Naive thymus-derived CD4-positive, alpha-beta T cell (primary cell): ENCODE results near the gene PMEL. TPM values are rescaled to one million over a fixed set of nuclear protein-coding genes. Genes with fewer than 3 reads are reported as not detected.

Experiments used
- ATAC-seq: fragments of 150-1000 bp; cut with Tn5 transposase; 2 replicates; pipeline ENCODE4 v1.10.0; 2021; ENCODE audit warnings: mild to moderate bottlenecking, moderate library complexity
- CTCF ChIA-PET: fragments of 350-600 bp; sonication (Branson Sonifier 250); formaldehyde crosslinking; loops from one replicate; lab custom pipeline; 2021; ENCODE audit warnings: antibody characterized with exemption; lab: Charles Lee
- POLR2A ChIA-PET: fragments of 350-600 bp; sonication (Branson Sonifier 250); formaldehyde crosslinking; loops from one replicate; lab custom pipeline; 2021; ENCODE audit warnings: antibody characterized with exemption, inconsistent platforms; lab: Charles Lee
- DNase-seq, 9 donors: peaks; one replicate each; pipeline versions ENCODE4 v3.0.0 to v3.0.0-alpha.2; 2020 to 2022; ENCODE audit warnings: mixed read lengths in 1 of 9
- H3K27ac ChIP-seq: one replicate; pipeline ENCODE4 v1.7.0; 2013; ENCODE audit warnings: mild to moderate bottlenecking, low read depth, low read length, moderate library complexity
- H3K27me3 ChIP-seq, 2 donors: one replicate each; pipeline ENCODE4 v1.7.0; 2013; ENCODE audit warnings: low read length in 2 of 2, mild to moderate bottlenecking in 2 of 2, moderate library complexity in 2 of 2; ENCODE audit not compliant: control insufficient read depth in 2 of 2, insufficient read depth in 2 of 2
- H3K36me3 ChIP-seq, 3 experiments: 1 replicate in 2 of 3; 2 replicates in 1 of 3; pipeline ENCODE4 v1.7.0; 2013; ENCODE audit warnings: low read length in 3 of 3, mild to moderate bottlenecking in 3 of 3, moderate library complexity in 1 of 3; ENCODE audit not compliant: insufficient read depth in 3 of 3, control insufficient read depth in 2 of 3
- H3K4me1 ChIP-seq, 2 donors: one replicate each; pipeline ENCODE4 v1.7.0; 2013; ENCODE audit warnings: low read length in 2 of 2, mild to moderate bottlenecking in 2 of 2, moderate library complexity in 1 of 2; ENCODE audit not compliant: control insufficient read depth in 2 of 2, insufficient read depth in 2 of 2
- H3K4me3 ChIP-seq: 2 replicates; pipeline ENCODE4 v1.7.0; 2013; ENCODE audit warnings: mild to moderate bottlenecking, low read length
- H3K9me3 ChIP-seq, 3 experiments: 1 replicate in 2 of 3; 2 replicates in 1 of 3; pipeline ENCODE4 v1.7.0; 2013; ENCODE audit warnings: low read length in 3 of 3; ENCODE audit not compliant: control insufficient read depth in 2 of 3
- H3K27ac Mint-ChIP-seq, 9 donors: one replicate each; pipeline ENCODE4 v1.8.0; 2020 to 2022; ENCODE audit warnings: mixed read lengths in 9 of 9, mild to moderate bottlenecking in 8 of 9, moderate library complexity in 5 of 9, inconsistent platforms in 2 of 9
- H3K27me3 Mint-ChIP-seq, 5 donors: one replicate each; pipeline ENCODE4 v1.8.0; 2021 to 2022; ENCODE audit warnings: mixed read lengths in 5 of 5, mild to moderate bottlenecking in 1 of 5
- H3K36me3 Mint-ChIP-seq, 5 donors: one replicate each; pipeline ENCODE4 v1.8.0; 2020 to 2022; ENCODE audit warnings: mixed read lengths in 5 of 5, mild to moderate bottlenecking in 3 of 5, inconsistent platforms in 1 of 5
- H3K4me1 Mint-ChIP-seq, 7 donors: one replicate each; pipeline ENCODE4 v1.8.0; 2020 to 2022; ENCODE audit warnings: mixed read lengths in 7 of 7, mild to moderate bottlenecking in 3 of 7, inconsistent platforms in 1 of 7
- H3K4me3 Mint-ChIP-seq, 10 donors: one replicate each; pipeline ENCODE4 v1.8.0; 2020 to 2022; ENCODE audit warnings: mild to moderate bottlenecking in 10 of 10, mixed read lengths in 10 of 10, moderate library complexity in 6 of 10, inconsistent platforms in 2 of 10
- H3K9me3 Mint-ChIP-seq, 11 donors: one replicate each; pipeline ENCODE4 v1.8.0; 2020 to 2022; ENCODE audit warnings: mixed read lengths in 11 of 11, mild to moderate bottlenecking in 4 of 11, inconsistent platforms in 1 of 11, moderate library complexity in 1 of 11
- intact Hi-C, 2 donors: fragments of 100-400 bp; cut with micrococcal nuclease; formaldehyde crosslinking; loops; one replicate each; pipeline ENCODE4 v1.15.1; 2023
- polyA plus RNA-seq, 2 donors: library from polyadenylated mRNA; unstranded; fragments of 300-500 nt; fragmentation: Illumina TruSeq; gene quantifications; one replicate each; pipeline ENCODE4 v1.2.3, GENCODE V29; 2021
- total RNA-seq, 6 experiments: library from RNA in 5 of 6; stranded (reverse) in 5 of 6; gene quantifications; 1 replicate in 5 of 6; 2 replicates in 1 of 6; pipeline ENCODE4 v1.2.3 and lab custom pipeline; 2021 to 2026

Gene PMEL
- total and polyA plus RNA-seq, 7 experiments from 2014 or later: 0.09 to 0.57 TPM; not detected in 5

- Mint-ChIP-seq H3K36me3 (peaks cover 15 to 62% (median 50%) of the 10 kb centered on the region in 5 donors), H3K4me1 (peaks cover 47 to 67% (median 58%) of the 10 kb centered on the region in 7 donors), H3K4me3 (peak overlapping the region; percentile 96 to 100 (median 98)), H3K27ac (peak overlapping the region; percentile 96 to 100 (median 97)), H3K27me3 (no peaks in the 10 kb centered on the region), H3K9me3 (peaks cover 0 to 10% (median 0%) of the 10 kb centered on the region in 11 donors)
- DNase-seq (no peak), ATAC-seq (no peak)
- intact Hi-C loops: loop anchor here in 1 of 2 donors (5.0 kb wide), 1 partner anchor 1589 kb away; the partner anchor contains the start of genes DDIT3 and MBD6
- ChIA-PET CTCF (interaction anchor here (0.8 to 4.6 kb wide), 6 partner anchors 9 to 196 kb away, joined by 3 to 22 read pairs (median 4); partner anchors contain the start of genes DNAJC14, ORMDL2 and SARNP), POLR2A (interaction anchor here (0.6 to 27.1 kb wide), 17 partner anchors 1 to 427 kb away, joined by 3 to 728 read pairs (median 4); partner anchors contain the start of genes DGKA, DNAJC14, ORMDL2 and PYM1)
- Histone ChIP-seq H3K36me3 (peaks cover 4 to 36% (median 11%) of the 10 kb centered on the region in 3 experiments), H3K9me3 (no peaks in the 10 kb centered on the region), H3K4me3 (peak overlapping the region; percentile 82), H3K27me3 (no peaks in the 10 kb centered on the region), H3K27ac (peak overlapping the region; percentile 90), H3K4me1 (peaks cover 43 to 56% of the 10 kb centered on the region in 2 donors)
These were observed 32.6 kb downstream of the PMEL start for GRCh38 chr12:55933169-55933798.

DNA sequence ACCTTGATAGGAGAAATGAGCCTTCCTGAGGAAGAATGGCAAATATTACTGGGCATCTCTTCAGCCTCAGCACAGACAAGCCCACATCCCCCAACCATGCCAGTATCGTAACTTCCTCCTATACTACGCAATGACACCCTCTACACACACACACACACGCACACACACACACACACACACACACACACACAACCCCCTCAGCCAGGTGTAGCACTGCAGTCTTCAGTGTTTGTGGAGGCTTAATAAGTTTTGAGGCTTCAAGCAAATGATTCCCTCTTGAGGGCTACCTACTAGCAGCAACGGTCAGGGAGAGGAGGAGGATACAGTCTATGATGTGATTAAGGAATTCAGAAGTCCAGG is 33.3 kb downstream of the PMEL start:
- Mint-ChIP-seq H3K4me1 (peaks cover 40 to 64% (median 53%) of the 10 kb centered on the region in 7 donors), H3K9me3 (peaks cover 0 to 10% (median 0%) of the 10 kb centered on the region in 11 donors), H3K4me3 (peak overlapping the region; percentile 96 to 100 (median 98)), H3K36me3 (peaks cover 13 to 61% (median 47%) of the 10 kb centered on the region in 5 donors), H3K27me3 (no peaks in the 10 kb centered on the region), H3K27ac (peak overlapping the region; percentile 96 to 100 (median 97))
- H3K27ac ChIP-seq: peak overlapping the region; percentile 90
- POLR2A ChIA-PET: interaction anchor here (0.6 to 22.1 kb wide), 16 partner anchors 13 to 215 kb away, joined by 3 to 728 read pairs (median 6); partner anchors contain the start of genes DNAJC14, ORMDL2, RAB5B and SARNP
- peak overlapping the region; percentile 82 for H3K4me3 ChIP-seq
- H3K27me3 ChIP-seq: no peaks in the 10 kb centered on the region
- peaks cover 35 to 56% of the 10 kb centered on the region in 2 donors for H3K4me1 ChIP-seq
- ATAC-seq (peak; percentile 33), DNase-seq (peak in 7 of 9 donors; percentile 52 to 73 (median 62))
- CTCF ChIA-PET: interaction anchor here (1.4 to 4.6 kb wide), 3 partner anchors 13 to 115 kb away, joined by 4 to 22 read pairs (median 8); partner anchors contain the start of genes DNAJC14, ORMDL2 and SARNP
- H3K9me3 ChIP-seq: no peaks in the 10 kb centered on the region
- intact Hi-C loops: loop anchor here in 1 of 2 donors (5.0 kb wide), 1 partner anchor 1590 kb away; the partner anchor contains the start of genes DDIT3 and MBD6
- H3K36me3 ChIP-seq: peaks cover 0 to 34% (median 10%) of the 10 kb centered on the region in 3 experiments

DNA sequence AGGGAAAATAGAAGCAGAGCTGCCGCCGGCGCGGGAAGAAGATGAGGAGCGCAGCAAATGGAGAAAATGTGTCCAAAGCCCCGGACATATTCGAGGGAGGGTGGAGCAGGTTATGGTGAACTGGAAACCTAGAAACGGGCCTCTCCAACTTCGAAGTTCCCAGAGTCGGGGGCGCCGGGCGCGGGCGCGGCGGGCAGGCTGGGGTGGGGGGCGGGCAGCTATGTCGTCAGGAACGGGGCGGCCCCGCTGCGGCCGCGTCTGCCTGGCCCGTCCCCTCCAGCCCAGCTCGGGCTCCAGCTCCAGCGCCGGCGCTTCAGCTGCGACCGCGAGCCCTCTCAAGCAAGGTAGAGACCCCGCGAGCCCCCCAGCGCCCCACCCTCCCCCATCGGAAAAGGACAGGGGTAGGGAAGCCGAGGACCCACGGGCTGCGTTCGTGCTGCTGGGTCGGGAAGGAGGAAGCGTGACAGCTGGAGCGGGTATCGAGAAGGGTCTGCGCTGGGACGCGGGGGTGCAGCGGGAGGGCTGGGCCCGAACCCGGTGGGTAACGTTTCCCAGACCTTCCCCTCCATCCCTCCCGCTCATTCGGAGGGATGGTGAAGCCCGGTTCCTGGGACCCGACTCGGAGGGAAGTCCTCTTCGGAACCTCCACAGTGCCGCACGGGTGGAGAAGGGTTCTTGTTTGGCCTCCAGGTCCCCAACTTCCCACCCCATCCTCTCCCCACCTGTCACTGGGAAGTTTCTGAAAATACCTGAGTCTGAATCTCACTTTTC is 33.9 kb downstream of the PMEL start:
- Histone ChIP-seq H3K27me3 (no peaks in the 10 kb centered on the region), H3K27ac (peak overlapping the region; percentile 90), H3K4me3 (peak overlapping the region; percentile 82), H3K4me1 (peaks cover 29 to 56% of the 10 kb centered on the region in 2 donors), H3K9me3 (no peaks in the 10 kb centered on the region), H3K36me3 (peaks cover 0 to 34% (median 5%) of the 10 kb centered on the region in 3 experiments)
- Mint-ChIP-seq H3K4me3 (peak overlapping the region; percentile 96 to 100 (median 98)), H3K36me3 (peaks cover 8 to 60% (median 41%) of the 10 kb centered on the region in 5 donors), H3K27ac (peak overlapping the region; percentile 96 to 100 (median 98)), H3K27me3 (peaks cover 0 to under 1% (median 0%) of the 10 kb centered on the region in 5 donors), H3K9me3 (peaks cover 0 to 11% (median 0%) of the 10 kb centered on the region in 11 donors), H3K4me1 (peaks cover 34 to 61% (median 47%) of the 10 kb centered on the region in 7 donors)
- DNase-seq (peak in 1 of 9 donors; percentile 54), ATAC-seq (no peak)
- POLR2A ChIA-PET: interaction anchor here (0.8 to 22.1 kb wide), 10 partner anchors 15 to 227 kb away, joined by 3 to 728 read pairs (median 10); partner anchors contain the start of genes DNAJC14, MYL6, ORMDL2 and RAB5B
- CTCF ChIA-PET: interaction anchor here (0.6 to 4.6 kb wide), 2 partner anchors 43 to 102 kb away, joined by 3 to 22 read pairs; partner anchors contain the start of gene DNAJC14
- intact Hi-C loops: loop anchor here (1.0 to 5.0 kb wide), 3 partner anchors 8 to 1590 kb away; partner anchors contain the start of genes DDIT3 (in 1 of the 2) and MBD6 (in 1 of the 2)

DNA sequence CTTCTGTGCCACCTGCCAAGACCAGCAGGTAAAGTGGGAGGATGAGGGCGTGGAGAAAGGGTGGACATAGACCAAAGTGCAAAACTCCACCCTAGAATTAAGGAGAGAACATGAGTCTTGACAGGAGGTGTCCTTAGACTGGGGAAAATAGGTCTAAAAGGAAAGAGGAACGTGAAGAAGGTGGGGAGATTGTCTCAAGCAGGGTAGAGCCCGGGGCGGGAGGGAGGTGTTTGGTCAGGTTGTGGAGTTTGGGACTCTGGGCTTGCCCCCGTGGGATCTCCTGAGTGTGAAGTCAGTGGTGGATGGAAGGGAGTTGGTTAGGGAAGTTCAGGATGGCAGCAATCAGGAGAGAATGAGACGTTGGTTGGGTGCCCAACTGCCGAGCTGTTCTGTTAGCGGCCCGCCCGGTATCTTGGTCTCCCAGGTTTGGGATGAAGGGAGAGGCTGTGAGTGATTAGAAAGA is 34.5 kb downstream of the PMEL start:
- intact Hi-C loops: loop anchor here (1.0 to 5.0 kb wide), 3 partner anchors 9 to 1591 kb away; partner anchors contain the start of genes DDIT3 (in 1 of the 2) and MBD6 (in 1 of the 2)
- Histone ChIP-seq H3K36me3 (peaks cover 0 to 32% (median 2%) of the 10 kb centered on the region in 3 experiments), H3K4me1 (peaks cover 24 to 54% of the 10 kb centered on the region in 2 donors), H3K9me3 (no peaks in the 10 kb centered on the region), H3K27ac (peak overlapping the region; percentile 90), H3K4me3 (peak overlapping the region; percentile 82), H3K27me3 (no peaks in the 10 kb centered on the region)
- Mint-ChIP-seq H3K27ac (peak overlapping the region; percentile 95 to 100 (median 97)), H3K4me1 (peaks cover 28 to 59% (median 45%) of the 10 kb centered on the region in 7 donors), H3K9me3 (peaks cover 0 to 11% (median 0%) of the 10 kb centered on the region in 11 donors), H3K36me3 (peaks cover 7 to 55% (median 38%) of the 10 kb centered on the region in 5 donors), H3K4me3 (peak overlapping the region; percentile 96 to 100 (median 98)), H3K27me3 (peaks cover 0 to 2% (median 0%) of the 10 kb centered on the region in 5 donors)
- ATAC-seq: no peak
- CTCF ChIA-PET: interaction anchor here (0.6 to 4.6 kb wide), 2 partner anchors 42 to 101 kb away, joined by 3 to 22 read pairs; partner anchors contain the start of gene DNAJC14
- POLR2A ChIA-PET: interaction anchor here (0.6 to 22.1 kb wide), 14 partner anchors 15 to 1180 kb away, joined by 3 to 728 read pairs (median 8); partner anchors contain the start of genes DNAJC14, MYL6, ORMDL2 and RAB5B
- no peak for DNase-seq

- Histone ChIP-seq H3K4me3 (peak within 1 kb of the TSS; percentile 99), H3K27me3 (no peaks in the 10 kb centered on the region), H3K9me3 (no peaks in the 10 kb centered on the region), H3K36me3 (peaks cover 0 to 31% (median 0%) of the 10 kb centered on the region in 3 experiments), H3K4me1 (peaks cover 23 to 55% of the 10 kb centered on the region in 2 donors), H3K27ac (peak within 1 kb of the TSS; percentile 90)
- DNase-seq (peak; percentile 37 to 81 (median 78)), ATAC-seq (peak; percentile 30)
- peaks cover 28 to 59% (median 45%) of the 10 kb centered on the region in 7 donors for H3K4me1 Mint-ChIP-seq
- ChIA-PET CTCF (interaction anchor here (0.5 to 1.2 kb wide), 5 partner anchors 9 to 1492 kb away, joined by 3 to 7 read pairs (median 6); partner anchors contain the start of genes DNAJC14, ORMDL2 and SARNP), POLR2A (interaction anchor here (0.6 to 22.1 kb wide), 24 partner anchors 9 to 1180 kb away, joined by 3 to 728 read pairs (median 5); partner anchors contain the start of genes DNAJC14, MYL6, NACA and ORMDL2)
- H3K27me3 Mint-ChIP-seq: peaks cover 0 to 2% (median 0%) of the 10 kb centered on the region in 5 donors
- H3K27ac Mint-ChIP-seq: peak within 1 kb of the TSS; percentile 95 to 100 (median 97)
- intact Hi-C loops: loop anchor here (1.0 to 5.0 kb wide), 4 partner anchors 9 to 1591 kb away; partner anchors contain the start of genes DDIT3 (in 1 of the 2), MBD6 (in 1 of the 2) and PA2G4 (in 1 of the 2)
- peaks cover 0 to 11% (median 0%) of the 10 kb centered on the region in 11 donors for H3K9me3 Mint-ChIP-seq
- H3K4me3 Mint-ChIP-seq: peak within 1 kb of the TSS; percentile 96 to 100 (median 98)
- peaks cover 7 to 52% (median 35%) of the 10 kb centered on the region in 5 donors for H3K36me3 Mint-ChIP-seq
These were observed 35.0 kb downstream of the PMEL start, which contains the start of gene DGKA for GRCh38 chr12:55930771-55931316. TSS of gene DGKA (plus strand) at chr12:55931162. CDS start at chr12:55936504, 5,342 bp downstream.
